ENCODE data around the gene RAMP2. TPM values are rescaled to one million over a fixed set of nuclear protein-coding genes. Genes with fewer than 3 reads are reported as not detected.

The RAMP2 gene
- total and polyA plus RNA-seq, 7 donors: 9.2 to 39.8 (median 21.4) TPM

DNA sequence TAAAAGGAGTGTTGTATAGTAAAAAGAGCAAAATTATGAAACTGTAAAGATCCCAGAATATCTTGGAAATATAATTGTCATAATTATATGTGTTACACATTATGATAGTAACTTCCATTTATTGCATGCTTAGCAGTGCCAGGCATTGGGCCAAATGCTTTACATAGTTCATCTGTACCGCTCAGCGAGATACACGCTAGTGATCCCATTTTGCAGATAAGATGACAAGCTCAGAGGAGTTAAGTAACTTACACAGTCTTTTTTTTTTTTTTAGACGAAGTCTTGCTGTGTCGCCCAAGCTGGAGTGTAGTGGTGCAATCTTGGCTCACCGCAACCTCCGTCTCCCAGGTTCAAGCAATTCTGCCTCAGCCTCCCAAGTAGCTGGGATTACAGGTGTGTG is 9.4 kb upstream of the RAMP2 start:
- Histone ChIP-seq H3K27me3 (ENCODE audit: insufficient read depth in 3 of 3, low read length in 2 of 3) (no peaks in the 10 kb centered on the region), H3K27ac (no peak overlapping the region), H3K4me1 (peaks cover 5% of the 10 kb centered on the region), H3K4me3 (no peak overlapping the region), H3K36me3 (ENCODE audit: insufficient read depth in 1 of 2, low read depth in 1 of 2) (no peaks in the 10 kb centered on the region), H3K9me3 (no peaks in the 10 kb centered on the region)
- WGBS, 3 donors: 54 to 59% (median 59%) methylated on average over 7 of the region's 7 CpGs
- no peak for TF ChIP-seq CTCF (IDR thresholded peaks at IDR 0.05)
- DNase-seq (no peak), ATAC-seq (no peak)
- intact Hi-C loops (cut with DNase I): no loop called here

DNA sequence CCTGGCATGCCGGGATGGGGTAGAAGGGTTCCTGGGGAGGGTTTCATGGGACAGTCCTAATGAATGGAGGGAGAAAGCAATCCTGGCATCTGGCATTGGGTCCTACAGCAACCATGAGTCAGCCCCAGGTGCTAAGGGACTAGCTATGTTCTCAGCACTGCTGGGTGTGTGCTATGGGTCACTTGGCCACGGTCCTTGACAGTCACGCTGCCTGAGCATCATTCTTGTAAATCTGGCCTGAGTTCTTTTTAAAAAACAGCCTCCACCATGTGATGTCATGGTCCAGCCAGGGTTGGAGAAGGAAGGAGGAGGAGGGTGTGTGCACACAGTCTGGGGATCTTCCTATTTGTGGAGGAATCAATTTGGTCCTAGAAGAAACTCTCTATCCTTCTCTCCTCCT is 6.2 kb upstream of the RAMP2 start:
- no peak for TF ChIP-seq CTCF (IDR thresholded peaks at IDR 0.05)
- peak; percentile 28 to 90 (median 82) for ATAC-seq
- no peaks in the 10 kb centered on the region for H3K36me3 ChIP-seq (ENCODE audit: insufficient read depth in 1 of 2, low read depth in 1 of 2)
- WGBS, 3 donors: 56 to 66% (median 62%) methylated on average over 3 of the region's 3 CpGs
- H3K4me3 ChIP-seq: no peak overlapping the region
- H3K27ac ChIP-seq: no peak overlapping the region
- H3K9me3 ChIP-seq: no peaks in the 10 kb centered on the region
- DNase-seq: peak; percentile 83 to 91
- peaks cover 5% of the 10 kb centered on the region for H3K4me1 ChIP-seq
- peaks cover 0 to 9% (median 0%) of the 10 kb centered on the region in 3 donors for H3K27me3 ChIP-seq (ENCODE audit: insufficient read depth in 3 of 3, low read length in 2 of 3)
- intact Hi-C loops (cut with DNase I): no loop called here

- intact Hi-C loops (cut with DNase I): loop anchor here (5.0 kb wide), 3 partner anchors 38 to 183 kb away; partner anchors contain the start of gene PSMC3IP (in 1 of the 2)
These were observed 910 bp upstream of the RAMP2 start for GRCh38 chr17:42759982-42760651.

DNA sequence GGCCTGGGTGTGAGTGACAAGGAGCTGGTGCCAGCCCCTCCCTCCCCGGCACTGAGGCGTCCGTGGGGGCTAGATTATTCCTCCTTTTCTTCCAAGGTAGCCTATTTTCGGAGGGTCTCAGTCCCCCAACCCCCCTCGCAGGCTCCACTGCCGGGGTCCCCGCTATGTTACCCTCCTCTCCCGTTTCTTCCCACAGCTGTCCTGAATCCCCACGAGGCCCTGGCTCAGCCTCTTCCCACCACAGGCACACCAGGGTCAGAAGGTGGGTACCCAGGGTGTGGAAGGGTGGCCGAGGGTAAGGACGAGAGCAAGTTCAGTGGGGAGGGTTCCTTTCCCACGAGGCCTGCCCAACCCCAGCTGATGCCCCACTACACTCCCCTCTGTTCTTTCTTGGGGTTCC is 611 bp downstream of the RAMP2 start:
- Histone ChIP-seq H3K36me3 (ENCODE audit: insufficient read depth in 1 of 2, low read depth in 1 of 2) (no peaks in the 10 kb centered on the region), H3K9me3 (no peaks in the 10 kb centered on the region), H3K27ac (peak overlapping the region; percentile 63), H3K4me1 (peaks cover 4% of the 10 kb centered on the region), H3K27me3 (ENCODE audit: insufficient read depth in 3 of 3, low read length in 2 of 3) (peaks cover 0 to 38% (median 14%) of the 10 kb centered on the region in 3 donors), H3K4me3 (peak overlapping the region; percentile 68)
- intact Hi-C loops (cut with DNase I): loop anchor here (5.0 kb wide), 3 partner anchors 39 to 184 kb away; partner anchors contain the start of gene PSMC3IP (in 1 of the 2)
- no peak for TF ChIP-seq CTCF (IDR thresholded peaks at IDR 0.05)
- no peak for ATAC-seq
- no peak for DNase-seq
- WGBS, 3 donors: 30 to 36% (median 35%) methylated on average over 10 to 12 of the region's 12 CpGs

More at GRCh38 chr17:42759982-42760651, 910 bp upstream of the RAMP2 start:
- H3K4me1 ChIP-seq: peaks cover 4% of the 10 kb centered on the region
- no peaks in the 10 kb centered on the region for H3K9me3 ChIP-seq
- H3K27me3 ChIP-seq (ENCODE audit: insufficient read depth in 3 of 3, low read length in 2 of 3): peaks cover 0 to 34% (median 14%) of the 10 kb centered on the region in 3 donors
- ATAC-seq (no peak), DNase-seq (no peak)
- H3K4me3 ChIP-seq: peak overlapping the region; percentile 68
- TF ChIP-seq CTCF (IDR thresholded peaks at IDR 0.05): no peak
- 34 to 37% (median 36%) methylated on average over 11 of the region's 11 CpGs for WGBS, 3 donors
- no peaks in the 10 kb centered on the region for H3K36me3 ChIP-seq (ENCODE audit: insufficient read depth in 1 of 2, low read depth in 1 of 2)
- peak overlapping the region; percentile 63 for H3K27ac ChIP-seq

Data from psoas muscle (tissue), 8 donors.